ENCODE results near the gene IMP4.

DNA sequence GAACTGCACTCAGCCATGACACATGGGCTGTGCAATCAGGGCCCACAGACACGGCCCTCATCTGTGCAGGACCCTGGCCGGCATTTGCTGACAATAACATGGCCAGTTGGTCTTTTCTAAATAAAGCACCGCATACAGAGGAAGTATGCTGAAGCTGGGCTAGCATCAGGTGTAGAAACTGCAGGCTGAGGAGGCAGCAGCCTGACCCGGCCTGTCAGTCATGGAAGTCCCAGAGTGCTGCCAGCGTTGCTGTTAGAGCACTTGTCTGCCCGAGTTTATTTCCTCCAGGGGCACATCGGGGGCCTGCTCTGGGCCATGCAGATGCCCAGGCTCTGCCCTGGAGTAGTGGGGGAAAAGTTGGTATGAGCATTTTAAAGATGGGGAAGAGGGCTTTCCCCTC lies 9.0 kb downstream of the IMP4 start:
- TF ChIP-seq TAF1 (IDR thresholded peaks at IDR 0.05; ENCODE audit: low read depth) (no peak), EZH2 (IDR thresholded peaks at IDR 0.05; ENCODE audit: borderline replicate concordance, insufficient read depth, low read length, poor library complexity, severe bottlenecking) (no peak), EP300 (conservative IDR thresholded peaks at IDR 0.05; ENCODE audit: poor library complexity, severe bottlenecking) (no peak), SMC3 (conservative IDR thresholded peaks at IDR 0.05; ENCODE audit: poor library complexity) (no peak), RAD21 (conservative IDR thresholded peaks at IDR 0.05) (no peak), MXI1 (conservative IDR thresholded peaks at IDR 0.05; ENCODE audit: poor library complexity, severe bottlenecking) (no peak)
- TF ChIP-seq, protein P1, sequence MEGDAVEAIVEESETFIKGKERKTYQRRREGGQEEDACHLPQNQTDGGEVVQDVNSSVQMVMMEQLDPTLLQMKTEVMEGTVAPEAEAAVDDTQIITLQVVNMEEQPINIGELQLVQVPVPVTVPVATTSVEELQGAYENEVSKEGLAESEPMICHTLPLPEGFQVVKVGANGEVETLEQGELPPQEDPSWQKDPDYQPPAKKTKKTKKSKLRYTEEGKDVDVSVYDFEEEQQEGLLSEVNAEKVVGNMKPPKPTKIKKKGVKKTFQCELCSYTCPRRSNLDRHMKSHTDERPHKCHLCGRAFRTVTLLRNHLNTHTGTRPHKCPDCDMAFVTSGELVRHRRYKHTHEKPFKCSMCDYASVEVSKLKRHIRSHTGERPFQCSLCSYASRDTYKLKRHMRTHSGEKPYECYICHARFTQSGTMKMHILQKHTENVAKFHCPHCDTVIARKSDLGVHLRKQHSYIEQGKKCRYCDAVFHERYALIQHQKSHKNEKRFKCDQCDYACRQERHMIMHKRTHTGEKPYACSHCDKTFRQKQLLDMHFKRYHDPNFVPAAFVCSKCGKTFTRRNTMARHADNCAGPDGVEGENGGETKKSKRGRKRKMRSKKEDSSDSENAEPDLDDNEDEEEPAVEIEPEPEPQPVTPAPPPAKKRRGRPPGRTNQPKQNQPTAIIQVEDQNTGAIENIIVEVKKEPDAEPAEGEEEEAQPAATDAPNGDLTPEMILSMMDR (IDR thresholded peaks at IDR 0.05; ENCODE audit: poor library complexity, severe bottlenecking), result no peak

Data from neural cell (in vitro differentiated cells).